ENCODE measurements around the gene NMNAT3. TPM values are rescaled to one million over a fixed set of nuclear protein-coding genes. Genes with fewer than 3 reads are reported as not detected.

NMNAT3 gene
- total RNA-seq, 1 experiment from 2014 or later: 1.3 TPM

GRCh38 chr3:139523166-139523565 lies 154.6 kb downstream of the NMNAT3 start:
- no peak overlapping the region for H3K4ac ChIP-seq (ENCODE audit: low read depth, low read length)
- Mint-ChIP-seq H3K4me1 (peaks cover 30 to 37% of the 10 kb centered on the region in 2 experiments), H3K4me3 (no peak overlapping the region)

More at GRCh38 chr3:139523166-139523565, 154.6 kb downstream of the NMNAT3 start:
- Histone ChIP-seq H2BK5ac (ENCODE audit: insufficient read length, low read length) (no peak overlapping the region), H3K79me2 (ENCODE audit: insufficient read depth, low read length) (no peaks in the 10 kb centered on the region), H2AFZ (ENCODE audit: low read length) (no peak overlapping the region), H2BK15ac (ENCODE audit: low read depth, low read length) (no peak overlapping the region), H3K4me1 (ENCODE audit: insufficient read depth, low read length) (peaks cover 3% of the 10 kb centered on the region; the same call in 1 of the 2 replicates), H3K14ac (ENCODE audit: insufficient read depth, low read length) (no peak overlapping the region), H3K4me2 (ENCODE audit: insufficient read depth, insufficient read length, low read length) (no peak overlapping the region), H2BK20ac (ENCODE audit: low read depth, low read length, poor library complexity, severe bottlenecking) (no peak overlapping the region), H3K23ac (ENCODE audit: insufficient read length, low read depth, low read length) (no peak overlapping the region), H3K27me3 (ENCODE audit: insufficient read depth, low read length) (no peaks in the 10 kb centered on the region; the same call in 1 of the 2 replicates), H4K20me1 (ENCODE audit: control insufficient read depth, insufficient read depth, insufficient read length) (peaks cover 3% of the 10 kb centered on the region), H2BK120ac (ENCODE audit: low read depth, low read length, poor library complexity, severe bottlenecking) (no peak overlapping the region), H4K8ac (replicated peaks; ENCODE audit: insufficient read length, low read depth, low read length) (no peak overlapping the region), H3K27ac (ENCODE audit: insufficient read length, low read depth, low read length) (no peak overlapping the region), H2BK12ac (ENCODE audit: insufficient read length, low read depth, low read length) (no peak overlapping the region), H2AK5ac (ENCODE audit: insufficient read length, low read length) (no peak overlapping the region), H4K91ac (ENCODE audit: insufficient read length, low read depth, low read length) (no peak overlapping the region), H3K9me3 (ENCODE audit: control insufficient read depth, low read depth, low read length) (no peaks in the 10 kb centered on the region), H3K18ac (ENCODE audit: insufficient read length, low read depth, low read length) (no peak overlapping the region), H3K79me1 (ENCODE audit: insufficient read depth, low read depth, low read length, poor library complexity, severe bottlenecking) (no peaks in the 10 kb centered on the region), H3K23me2 (ENCODE audit: insufficient read length, low read depth, low read length, poor library complexity, severe bottlenecking) (no peaks in the 10 kb centered on the region), H3T11ph (ENCODE audit: low read length) (no peak overlapping the region), H4K5ac (ENCODE audit: insufficient read length, low read depth, low read length) (no peak overlapping the region), H3K9ac (ENCODE audit: extremely low read depth, insufficient read length, low read length) (no peak overlapping the region), H3K56ac (ENCODE audit: insufficient read length, low read depth, low read length) (no peak overlapping the region)
- peaks cover 37% of the 10 kb centered on the region for H3K27me3 Mint-ChIP-seq (ENCODE audit: low read depth)
- WGBS (ENCODE audit: extremely low coverage, insufficient read length, low lambda C conversion rate): no CpG with 5 or more reads among the region's 5 CpGs
- H3K27ac Mint-ChIP-seq: no peak overlapping the region
- peaks cover 0 to 2% (median 0%) of the 10 kb centered on the region in 3 experiments; a peak in 1 of 7 replicates for H3K36me3 Mint-ChIP-seq (ENCODE audit: insufficient read depth in 1 of 3, low read depth in 3 of 3)
- no peak for DNase-seq
- H3K9me3 Mint-ChIP-seq: 0 out of 5 replicates have a peak, but pooled peaks cover 0 to 3% of the 10 kb centered on the region in 2 experiments
- TF ChIP-seq CTCF (conservative IDR thresholded peaks at IDR 0.05): no peak
